Pons (tissue), 1 donor: ENCODE results near the gene SEMA3A.

Experiments used
- DNase-seq: peaks from one replicate; pipeline ENCODE4 v3.0.0-alpha.2; 2016; ENCODE audit warnings: low spot score

Gene SEMA3A

DNA sequence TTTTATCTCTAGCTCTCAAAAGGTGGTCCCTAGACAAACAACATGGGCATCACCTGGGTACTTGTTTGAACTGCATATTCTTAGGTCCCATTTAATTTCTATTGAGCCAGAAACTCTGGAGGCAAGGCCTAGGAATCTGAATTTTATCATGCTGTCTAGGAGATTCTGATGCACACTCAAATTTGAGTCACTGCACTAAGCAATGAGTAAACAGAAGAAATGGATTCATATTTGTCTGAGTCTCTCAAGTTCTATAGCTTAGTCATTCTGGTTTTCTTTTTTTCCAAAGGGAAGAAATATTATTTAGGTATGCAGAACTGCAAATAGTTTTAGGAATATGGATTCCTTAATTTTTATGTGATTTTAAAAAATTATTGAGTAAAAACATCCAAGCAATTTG is 185.5 kb downstream of the SEMA3A start:
- DNase-seq: no peak

DNA sequence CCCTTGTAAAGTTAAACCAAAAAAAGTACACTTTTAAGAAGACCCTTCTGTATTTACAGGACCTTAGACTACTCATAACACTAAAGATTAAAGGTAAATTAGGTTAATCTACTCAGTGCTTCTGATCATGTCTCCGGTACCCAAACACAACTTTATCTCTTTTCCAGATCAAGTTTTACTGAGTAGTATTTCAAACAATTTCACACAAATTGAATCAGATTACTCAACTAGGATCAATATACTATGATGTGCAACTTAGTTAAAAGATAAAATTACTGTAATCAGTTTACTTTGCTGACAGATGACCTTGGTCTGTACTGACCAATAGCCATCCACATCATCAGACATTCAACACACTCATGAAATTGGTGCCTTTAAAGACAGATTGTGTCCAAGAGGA is 191.4 kb downstream of the SEMA3A start:
- no peak for DNase-seq

DNA sequence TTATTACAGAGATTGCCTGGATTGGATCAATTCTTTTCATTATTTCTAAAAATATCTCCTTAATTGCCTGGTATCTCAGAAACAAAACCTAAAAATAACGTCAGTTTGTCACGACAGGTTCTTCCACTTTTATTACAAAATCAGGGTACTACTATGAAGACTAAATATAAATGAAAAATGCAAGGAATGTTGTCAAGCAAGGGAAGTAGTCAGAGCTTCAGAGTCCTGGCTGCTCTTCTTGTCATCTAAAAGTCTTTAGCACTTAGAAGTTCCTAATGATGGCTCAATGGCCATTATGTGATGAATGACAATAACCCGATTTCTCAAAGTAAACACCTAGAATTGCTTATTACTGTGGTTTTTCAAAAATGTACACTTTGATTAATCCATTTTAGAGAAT is 192.2 kb downstream of the SEMA3A start:
- no peak for DNase-seq

DNA sequence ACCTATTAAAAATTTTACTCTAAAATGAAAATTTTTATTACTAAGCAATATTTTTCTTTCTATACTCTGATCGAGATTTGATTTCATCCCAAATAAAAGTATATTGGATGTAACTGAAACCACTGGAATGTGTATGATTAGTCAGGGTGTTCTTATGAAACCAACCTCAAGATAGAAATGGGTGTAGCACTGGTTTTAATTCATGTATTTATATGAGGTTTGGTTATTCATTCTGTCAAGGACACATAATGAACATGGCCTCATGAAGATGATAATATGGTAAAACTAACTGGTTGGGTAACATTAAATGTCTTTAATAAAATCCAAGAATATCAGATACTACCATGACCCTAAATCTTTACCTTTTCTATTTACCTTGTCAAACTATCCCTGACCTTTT is 197.7 kb downstream of the SEMA3A start:
- DNase-seq: no peak

DNA sequence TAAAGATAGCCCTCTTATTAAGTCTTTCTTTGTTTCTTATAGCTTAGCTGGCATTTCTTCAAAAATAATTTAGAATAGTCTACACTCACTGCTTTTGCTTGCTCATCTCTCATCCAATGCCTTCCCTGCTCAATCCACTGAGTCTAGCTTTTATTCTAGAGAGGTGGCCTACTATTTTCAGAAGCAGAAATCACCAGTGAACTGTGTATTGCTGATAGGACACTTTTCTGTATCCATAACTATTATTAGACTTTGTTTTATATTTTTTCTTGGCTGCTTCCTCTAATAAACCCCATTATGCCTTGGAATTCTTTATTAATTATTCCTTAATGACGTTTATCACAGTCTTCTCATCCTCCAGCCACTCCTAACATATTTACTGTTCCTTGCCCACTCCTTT is 206.8 kb downstream of the SEMA3A start:
- DNase-seq: no peak

DNA sequence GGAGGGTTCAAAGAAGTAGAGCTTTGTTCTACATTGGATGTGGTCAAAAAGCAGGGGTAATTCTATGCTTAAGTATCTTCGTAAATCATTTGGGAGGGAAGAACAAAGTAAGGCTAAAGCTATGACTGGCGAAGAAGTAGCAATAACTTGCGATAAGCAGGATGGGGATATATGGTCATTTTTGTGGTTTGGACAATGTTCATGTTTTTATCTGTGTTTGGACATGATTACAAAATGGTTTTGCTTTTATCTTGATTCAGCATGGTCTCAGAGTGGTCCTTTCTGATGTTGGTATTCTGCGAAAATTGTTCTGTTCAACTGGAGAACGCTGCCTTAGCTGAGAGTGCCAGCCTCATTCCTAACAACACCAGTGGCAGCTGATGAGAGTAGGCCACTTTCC is 208.8 kb downstream of the SEMA3A start:
- no peak for DNase-seq

DNA sequence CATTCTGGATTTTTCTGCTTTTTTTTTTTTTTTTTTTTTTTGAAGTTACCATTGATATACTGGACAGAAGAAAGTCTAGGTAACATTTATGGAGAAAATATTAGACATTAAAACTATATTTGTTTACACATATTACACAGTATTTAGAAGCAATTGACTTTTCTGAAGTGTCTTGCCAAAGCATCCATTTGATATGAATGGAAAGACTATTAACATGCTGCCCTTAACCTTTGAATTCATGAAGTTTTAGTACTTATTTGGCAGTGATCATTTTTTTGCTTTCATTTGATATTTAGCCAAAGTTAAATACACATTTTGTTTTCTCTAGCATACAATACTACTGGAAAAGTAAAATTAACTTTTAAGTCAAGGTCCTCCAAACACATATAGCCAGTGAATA is 210.0 kb downstream of the SEMA3A start:
- DNase-seq: no peak

DNA sequence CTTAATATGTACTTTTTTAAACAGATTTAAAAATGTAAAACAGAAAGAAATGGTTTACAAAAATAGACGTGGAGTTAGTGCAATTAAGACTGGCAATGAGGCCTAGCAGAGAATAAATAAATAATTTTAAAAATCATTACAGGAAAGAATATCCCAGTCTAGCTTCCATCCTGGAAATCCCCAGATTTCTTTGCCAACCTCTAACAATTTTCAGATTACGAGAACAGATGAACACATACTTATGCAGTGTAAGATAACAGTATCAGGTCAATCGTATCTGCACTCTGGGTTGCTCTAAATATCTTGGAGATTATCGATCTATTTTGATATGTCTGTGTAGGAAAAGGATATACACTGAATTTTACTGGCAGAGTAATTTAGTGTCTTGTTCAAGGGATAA is 210.5 kb downstream of the SEMA3A start:
- DNase-seq: no peak

DNA sequence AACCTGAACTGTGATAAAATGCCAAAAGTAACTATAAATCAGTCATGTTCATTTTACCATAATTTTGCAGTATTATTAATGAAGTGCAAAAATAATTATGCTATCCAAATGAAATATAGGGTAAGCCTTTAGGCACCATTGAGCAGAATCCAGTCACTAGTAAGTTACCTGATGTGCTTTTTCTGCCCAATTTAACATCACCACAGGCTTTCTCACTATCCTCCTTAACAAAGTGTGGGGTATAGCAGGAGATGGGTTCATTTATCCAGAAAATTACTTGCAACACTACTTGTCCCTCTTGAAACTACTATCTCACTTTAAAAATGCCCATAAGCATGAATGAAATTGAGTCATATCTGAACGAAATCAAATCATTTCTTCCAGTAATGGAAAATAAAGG is 211.0 kb downstream of the SEMA3A start:
- no peak for DNase-seq

DNA sequence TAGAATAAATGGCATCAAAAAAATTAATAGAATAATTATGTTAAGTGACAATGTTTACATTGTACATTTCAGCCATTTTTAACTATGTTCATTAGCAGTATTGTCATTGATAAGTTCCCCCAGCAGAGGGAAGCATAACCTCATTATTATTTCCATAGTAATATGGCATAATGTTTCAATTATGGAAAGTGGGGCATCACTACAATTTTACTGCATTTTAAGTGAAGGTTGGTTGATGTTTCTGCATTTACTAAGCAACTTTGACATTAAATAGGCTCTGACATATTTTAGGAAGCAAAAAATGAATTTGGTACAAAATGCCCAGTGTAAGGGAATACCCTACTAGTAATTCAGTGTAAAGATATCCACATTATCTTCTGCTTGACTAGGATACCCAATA is 218.3 kb downstream of the SEMA3A start:
- DNase-seq: peak; percentile 54

DNA sequence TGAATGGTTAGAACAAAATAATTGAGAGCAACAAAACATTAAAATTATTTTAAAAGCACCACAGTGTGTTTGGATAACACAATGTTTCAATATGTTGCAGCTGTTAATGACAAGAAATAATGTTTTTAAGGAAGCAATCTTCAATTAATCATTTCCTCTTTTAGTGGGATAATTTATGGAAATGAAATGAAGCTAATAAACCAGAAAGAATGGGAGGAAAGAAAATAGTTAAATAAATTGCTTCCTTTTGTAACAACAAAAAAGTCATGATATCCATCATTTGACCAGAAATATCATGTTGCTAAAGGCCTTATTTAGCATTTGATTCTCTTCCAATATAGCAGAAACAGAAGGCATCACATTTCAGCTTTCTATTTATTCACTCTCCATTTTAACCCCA is 224.5 kb downstream of the SEMA3A start:
- DNase-seq: no peak

DNA sequence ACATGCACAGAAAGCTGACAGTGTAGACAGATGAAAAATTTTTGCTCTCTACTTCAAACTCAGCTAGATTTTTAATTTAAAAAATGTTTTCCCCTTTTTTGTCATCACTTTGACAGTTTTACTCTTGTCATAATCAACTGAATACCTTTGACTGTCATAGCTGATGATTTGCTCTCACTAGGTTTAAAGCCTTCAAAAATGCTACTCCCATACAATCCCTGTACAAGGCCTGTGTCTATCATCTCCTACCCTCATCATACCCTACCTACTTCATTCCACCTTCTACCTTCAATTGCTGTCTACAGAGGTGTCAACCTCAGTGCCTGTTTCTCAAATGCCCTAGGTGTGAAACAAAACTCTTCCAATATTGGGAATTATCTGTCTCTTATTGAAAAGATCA is 230.3 kb downstream of the SEMA3A start:
- no peak for DNase-seq

DNA sequence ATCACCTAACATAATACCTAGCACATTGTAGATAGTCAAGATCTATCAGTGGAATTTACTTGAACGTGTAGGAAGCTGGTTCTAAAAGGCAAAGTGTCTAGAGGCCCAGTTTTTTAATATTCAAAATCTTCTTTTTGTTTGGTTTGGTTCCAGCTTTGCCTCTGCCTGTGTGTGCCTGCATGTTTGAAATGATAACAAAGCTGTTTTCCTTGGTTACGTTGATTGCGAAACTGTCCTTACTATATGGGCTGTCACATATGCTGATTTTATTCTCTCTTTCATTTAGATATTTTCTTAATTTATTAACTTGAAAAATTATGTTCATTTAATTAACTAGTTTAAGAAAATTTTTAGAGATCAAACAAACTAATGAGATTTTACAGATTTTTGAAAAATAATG is 237.3 kb downstream of the SEMA3A start:
- no peak for DNase-seq

DNA sequence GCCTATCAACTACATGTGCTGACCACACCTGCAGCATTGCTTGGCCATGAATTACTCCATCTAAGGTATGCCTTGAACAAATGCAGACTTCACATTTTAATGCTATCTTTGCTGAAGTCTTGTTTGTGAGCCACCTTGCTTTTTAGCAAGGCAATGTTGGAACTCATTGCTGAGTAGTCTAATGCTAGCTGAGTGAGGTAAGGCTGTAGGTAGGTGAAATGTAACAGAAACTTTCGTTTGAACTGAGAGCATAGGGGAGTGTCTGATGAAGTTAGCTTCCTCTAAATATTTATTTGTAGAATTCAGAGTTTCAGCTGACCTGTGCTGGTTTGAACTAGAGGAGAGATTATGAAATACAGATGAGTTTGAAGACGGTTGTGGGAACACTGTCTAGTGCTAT is 238.5 kb downstream of the SEMA3A start:
- DNase-seq: no peak

DNA sequence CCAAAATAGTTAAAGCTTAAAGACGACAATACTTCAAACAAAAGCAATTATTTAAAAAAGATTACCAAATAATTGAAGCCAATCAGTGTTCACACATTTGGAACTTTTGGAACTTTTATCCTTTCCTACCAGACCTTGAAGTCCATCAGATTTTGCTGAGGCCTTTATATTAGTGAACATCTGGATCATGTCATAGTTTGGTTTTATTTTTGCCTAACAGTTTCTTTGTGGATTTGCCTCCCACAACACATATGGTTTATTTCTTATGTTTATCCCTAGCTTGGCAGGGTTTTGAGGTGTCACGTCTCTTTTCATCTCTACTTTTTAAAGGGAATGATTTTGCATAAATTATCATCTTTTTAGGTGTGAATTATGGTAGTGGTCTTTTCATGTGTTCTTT is 242.4 kb downstream of the SEMA3A start:
- no peak for DNase-seq

DNA sequence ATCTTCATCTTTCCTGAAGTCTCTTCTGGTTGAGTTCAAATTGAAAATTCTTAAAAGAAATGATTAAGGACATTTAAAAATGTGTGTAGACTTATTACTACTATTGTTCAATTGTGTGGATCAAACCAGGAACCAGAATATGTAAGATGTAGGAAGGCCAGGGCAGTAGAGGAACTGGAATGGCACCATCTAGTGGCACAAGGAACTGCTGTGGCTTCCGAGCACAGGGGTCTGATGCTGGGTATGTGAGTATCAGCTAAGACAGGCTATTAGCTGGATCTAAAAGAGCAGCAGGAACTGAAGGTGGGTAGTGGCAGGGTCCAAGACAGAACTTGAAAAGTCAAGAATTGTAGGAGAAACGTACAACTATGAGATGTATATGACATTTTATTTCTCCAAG is 247.3 kb downstream of the SEMA3A start:
- DNase-seq: peak; percentile 50

DNA sequence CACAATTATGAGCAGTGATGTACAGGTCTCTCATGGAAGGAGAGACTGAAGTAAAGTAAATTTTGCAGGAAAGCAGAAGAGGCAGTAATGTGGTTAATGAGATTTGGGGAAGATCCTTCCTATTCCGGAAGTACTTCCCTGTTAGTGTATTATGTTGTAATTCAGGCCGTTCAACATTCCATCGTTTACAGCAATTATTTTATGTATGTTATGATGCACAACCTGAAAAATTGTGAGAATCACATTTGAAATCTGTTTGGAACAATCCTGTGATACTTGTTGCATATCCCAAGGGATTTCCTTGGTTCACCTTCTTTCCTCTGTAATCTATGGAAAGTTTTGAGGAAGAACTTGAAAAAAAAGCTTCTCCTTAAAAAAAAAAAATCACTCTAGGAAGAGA is 247.8 kb downstream of the SEMA3A start:
- DNase-seq: no peak

DNA sequence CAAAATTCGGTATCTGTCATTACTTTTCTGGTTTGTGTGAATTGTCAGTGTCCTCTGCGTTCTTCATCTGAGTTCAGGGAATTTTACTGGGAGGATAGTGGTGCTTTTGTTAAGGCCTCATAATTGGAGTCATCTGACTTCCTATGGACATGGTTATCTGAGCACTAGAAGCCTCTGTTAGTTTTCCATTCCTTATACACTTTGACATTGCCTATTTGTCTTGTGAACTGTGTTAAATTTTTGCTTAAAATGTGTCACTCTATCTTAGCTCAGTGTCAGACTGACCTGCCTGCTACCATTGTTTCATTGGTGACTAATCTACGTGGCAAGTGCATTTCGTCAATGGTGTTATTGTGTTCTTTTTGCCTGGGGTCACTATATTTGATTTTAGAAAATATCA is 253.3 kb downstream of the SEMA3A start:
- DNase-seq: peak; percentile 78

DNA sequence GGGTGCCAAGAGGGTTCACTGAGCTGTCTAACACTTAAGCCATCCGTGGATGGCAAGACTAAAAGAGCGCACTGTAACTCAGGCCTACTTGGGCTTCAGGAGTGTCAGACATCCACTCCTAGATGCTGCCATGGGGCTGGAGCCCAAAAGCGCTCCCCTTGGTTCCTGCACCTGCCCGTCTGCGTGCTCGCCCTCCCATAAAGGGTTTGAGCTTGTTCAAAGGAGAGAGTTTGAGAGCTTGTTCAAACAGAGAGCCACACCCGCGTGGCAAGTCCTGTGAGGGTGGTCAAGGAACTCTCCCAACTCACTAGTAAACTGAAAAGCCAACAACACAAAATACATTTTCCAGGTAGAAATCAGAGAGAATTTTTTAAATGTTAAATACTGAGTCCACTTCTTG is 256.7 kb downstream of the SEMA3A start:
- DNase-seq: no peak

DNA sequence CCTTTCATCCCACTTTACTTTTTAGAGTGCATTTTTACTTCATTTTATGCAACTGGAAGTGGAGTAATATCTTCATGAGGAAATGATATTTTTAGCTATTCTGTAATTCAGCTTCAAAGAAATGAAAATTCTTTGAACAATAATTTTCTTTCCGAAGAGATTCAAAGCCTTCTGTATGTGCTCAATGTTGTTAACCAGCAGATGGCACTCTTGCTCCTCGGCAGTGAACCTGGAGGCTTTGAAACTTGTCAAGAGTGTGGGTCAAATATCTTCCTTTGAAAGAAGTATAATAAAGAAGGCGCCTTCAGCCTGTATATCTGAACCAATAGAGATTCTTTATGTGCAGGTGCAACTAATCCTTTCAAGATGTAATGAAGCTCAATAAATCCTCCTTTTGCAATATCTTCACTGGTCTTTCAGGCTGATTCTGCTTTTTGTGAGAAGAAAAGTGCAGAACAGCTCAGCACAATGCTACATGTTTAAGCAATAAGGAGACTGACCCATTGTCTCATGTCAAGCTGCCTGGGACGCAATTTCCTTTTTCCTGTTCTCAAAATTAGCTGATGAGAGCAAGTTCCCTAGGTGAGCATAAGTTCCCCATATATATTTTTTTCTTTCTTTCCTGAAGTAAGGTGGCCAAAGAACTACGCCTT is 258.4 kb downstream of the SEMA3A start:
- peak; percentile 90 for DNase-seq

DNA sequence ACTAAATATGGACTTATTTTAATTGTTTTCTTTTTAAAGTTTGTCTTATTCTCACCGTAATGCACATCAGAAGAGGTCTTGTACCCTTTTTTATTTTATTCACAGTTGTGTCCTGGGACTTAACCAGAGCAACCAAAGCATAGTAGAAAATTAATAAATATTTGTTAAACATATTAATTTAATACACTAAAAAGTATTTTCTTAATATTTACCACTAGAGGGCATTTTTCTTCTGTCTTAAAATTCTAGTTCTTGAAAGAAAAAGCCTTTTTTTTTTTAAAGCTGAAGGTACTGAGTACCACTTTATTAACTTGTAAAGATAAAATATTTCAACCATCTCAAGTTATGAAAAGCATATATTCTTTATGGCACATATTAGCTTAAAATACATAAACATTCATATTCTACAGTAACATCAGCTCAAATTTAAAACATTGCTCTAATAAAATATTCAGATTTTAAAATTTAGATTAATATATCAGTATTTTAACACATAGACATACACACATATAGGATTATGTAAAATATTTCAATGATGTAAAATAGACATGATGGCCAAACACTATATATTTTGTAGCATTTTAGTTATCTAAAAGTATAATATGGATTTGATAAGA is 260.4 kb downstream of the SEMA3A start:
- DNase-seq: no peak

DNA sequence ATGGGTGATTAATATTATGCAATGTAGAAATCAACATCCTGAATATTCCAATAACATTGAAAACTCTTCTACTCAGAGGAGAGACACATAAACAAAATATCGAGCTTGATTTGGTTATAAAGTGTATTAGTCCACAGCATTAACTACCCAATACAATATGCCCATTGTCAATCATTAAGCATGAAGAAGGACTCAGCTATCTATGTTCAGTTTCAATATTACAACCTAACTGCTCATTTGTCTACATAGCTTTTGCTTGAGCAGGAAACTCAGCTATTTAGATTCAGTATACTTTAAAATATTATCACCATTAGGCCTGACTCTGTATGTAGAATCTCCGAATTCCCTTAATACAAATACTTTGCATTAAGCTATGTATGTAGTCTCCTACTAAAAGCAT is 262.6 kb downstream of the SEMA3A start:
- DNase-seq: no peak

DNA sequence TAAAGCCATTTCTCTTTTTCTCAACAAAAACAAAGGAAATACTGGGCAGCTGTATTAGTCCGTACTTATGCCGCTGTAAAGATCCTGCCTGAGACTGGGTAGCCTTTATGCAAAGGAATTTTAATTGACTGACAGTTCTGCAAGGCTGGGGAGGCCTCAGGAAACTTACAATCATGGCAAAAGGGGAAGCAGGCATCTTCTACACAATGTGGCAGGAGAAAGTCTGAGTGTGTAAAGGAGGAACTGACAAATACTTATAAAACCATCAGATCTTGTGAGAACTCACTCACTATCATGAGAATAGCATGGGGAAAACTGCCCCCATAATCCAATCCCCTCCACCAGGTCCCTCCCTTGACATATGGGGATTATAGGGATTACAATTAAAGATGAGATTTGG is 264.3 kb downstream of the SEMA3A start:
- no peak for DNase-seq

DNA sequence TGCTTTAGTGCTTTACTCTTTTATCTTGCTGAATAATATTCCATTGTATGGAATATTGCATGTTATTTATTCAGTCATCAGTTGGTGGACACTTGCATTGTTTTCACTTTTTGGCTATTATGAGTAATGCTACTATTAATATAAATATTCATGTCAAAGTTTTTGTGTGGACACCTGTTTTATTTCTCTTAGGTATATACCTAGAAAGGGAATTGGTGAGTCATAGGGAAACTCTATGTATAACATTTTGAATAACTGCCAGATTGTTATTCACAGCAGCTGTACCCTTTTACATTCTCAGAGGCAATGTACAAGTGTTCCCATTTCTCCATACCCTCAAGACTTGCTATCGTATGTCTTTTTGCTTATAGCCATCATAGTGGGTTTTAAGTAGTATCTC is 268.7 kb downstream of the SEMA3A start:
- no peak for DNase-seq
